ENCODE results near the gene ALG12. TPM values are rescaled to one million over a fixed set of nuclear protein-coding genes. Genes with fewer than 3 reads are reported as not detected.

ALG12 gene
- total RNA-seq, 1 experiment from 2014 or later, result 18.6 TPM

DNA sequence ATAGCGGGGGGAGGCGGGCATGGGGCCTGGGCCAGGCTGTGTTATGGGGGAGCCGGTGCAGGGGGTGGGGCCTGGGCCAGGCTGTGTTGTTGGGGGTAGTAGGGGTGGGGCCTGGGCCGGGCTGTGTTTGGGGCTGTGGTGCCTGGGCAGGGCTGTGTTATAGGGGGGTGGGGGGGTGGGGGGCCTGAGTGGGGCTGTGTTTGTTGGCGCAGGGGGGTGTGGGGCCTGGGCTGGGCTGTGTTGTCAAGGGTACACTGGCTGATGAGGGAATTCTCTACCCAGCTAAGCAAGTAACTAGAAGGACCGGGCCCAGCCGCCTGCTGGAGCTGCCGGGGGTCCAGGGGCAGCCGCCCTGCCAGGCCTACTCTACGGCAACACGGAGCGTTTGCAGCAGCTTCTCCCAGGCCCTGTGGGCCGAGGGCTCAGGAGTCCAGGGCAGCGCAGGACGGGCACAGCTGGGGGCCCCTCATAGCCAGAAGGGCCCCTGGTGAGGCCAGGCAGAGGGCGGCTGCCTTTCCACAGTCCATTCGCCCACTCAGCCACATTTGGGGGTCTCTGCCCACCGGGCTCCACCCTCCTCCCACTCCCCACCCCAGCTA is 32.3 kb upstream of the ALG12 start:
- no TSS peak for BruUV-seq (replicated peaks)
- DNase-seq (ENCODE audit: low spot score), result no peak
- TF ChIP-seq CTCF (conservative IDR thresholded peaks at IDR 0.05; ENCODE audit: low read depth, low read length) (no peak), EZH2 (IDR thresholded peaks at IDR 0.05; ENCODE audit: borderline replicate concordance, low read depth, low read length, poor library complexity, severe bottlenecking) (no peak)
- ChIA-PET POLR2A (ENCODE audit: low non-redundant PET) (no interaction called here), CTCF (no interaction called here)
- Histone ChIP-seq H3K4me3 (ENCODE audit: low read depth, low read length, poor library complexity, severe bottlenecking) (no peak overlapping the region), H3K9me3 (ENCODE audit: low read depth, low read length, poor library complexity, severe bottlenecking) (no peaks in the 10 kb centered on the region), H3K36me3 (ENCODE audit: insufficient read depth, low read length, poor library complexity, severe bottlenecking) (no peaks in the 10 kb centered on the region), H3K4me1 (ENCODE audit: insufficient read depth, low read length, poor library complexity, severe bottlenecking) (peaks cover 22% of the 10 kb centered on the region), H3K27ac (ENCODE audit: low read depth, low read length, poor library complexity, severe bottlenecking) (no peak overlapping the region), H3K27me3 (replicated peaks; ENCODE audit: insufficient read depth, low read depth, low read length, poor library complexity) (no peaks in the 10 kb centered on the region)
- intact Hi-C loops (cut with micrococcal nuclease; ENCODE audit: unreplicated experiment), result no loop called here

DNA sequence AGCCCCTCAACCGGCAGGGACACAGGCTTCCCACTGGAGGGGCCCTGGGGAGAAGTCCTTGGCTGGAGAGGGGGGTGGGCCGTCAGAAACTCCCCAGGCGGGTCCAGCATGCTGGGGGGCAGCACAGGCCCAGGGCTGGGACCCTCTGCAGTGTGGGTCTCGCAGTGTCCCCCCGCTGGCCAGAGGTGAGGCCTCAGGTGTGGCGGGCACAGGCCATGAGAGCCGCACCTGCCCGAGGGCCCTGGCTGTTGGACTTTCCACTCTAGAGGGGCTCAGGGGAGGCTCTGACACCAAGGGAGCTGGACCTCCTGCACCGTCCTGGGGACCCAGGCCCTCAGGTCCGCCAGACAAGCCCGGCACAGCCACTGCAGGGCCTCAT is 31.7 kb upstream of the ALG12 start:
- no peak overlapping the region for H3K27ac ChIP-seq (ENCODE audit: low read depth, low read length, poor library complexity, severe bottlenecking)
- intact Hi-C loops (cut with micrococcal nuclease; ENCODE audit: unreplicated experiment), result no loop called here
- H3K4me3 ChIP-seq (ENCODE audit: low read depth, low read length, poor library complexity, severe bottlenecking), result no peak overlapping the region
- no peaks in the 10 kb centered on the region for H3K27me3 ChIP-seq (replicated peaks; ENCODE audit: insufficient read depth, low read depth, low read length, poor library complexity)
- no TSS peak for BruUV-seq (replicated peaks)
- no peak for DNase-seq (ENCODE audit: low spot score)
- no peaks in the 10 kb centered on the region for H3K36me3 ChIP-seq (ENCODE audit: insufficient read depth, low read length, poor library complexity, severe bottlenecking)
- CTCF ChIA-PET, result no interaction called here
- TF ChIP-seq CTCF (conservative IDR thresholded peaks at IDR 0.05; ENCODE audit: low read depth, low read length) (no peak), EZH2 (IDR thresholded peaks at IDR 0.05; ENCODE audit: borderline replicate concordance, low read depth, low read length, poor library complexity, severe bottlenecking) (no peak)
- POLR2A ChIA-PET (ENCODE audit: low non-redundant PET), result no interaction called here
- H3K4me1 ChIP-seq (ENCODE audit: insufficient read depth, low read length, poor library complexity, severe bottlenecking), result peaks cover 22% of the 10 kb centered on the region
- H3K9me3 ChIP-seq (ENCODE audit: low read depth, low read length, poor library complexity, severe bottlenecking), result no peaks in the 10 kb centered on the region

DNA sequence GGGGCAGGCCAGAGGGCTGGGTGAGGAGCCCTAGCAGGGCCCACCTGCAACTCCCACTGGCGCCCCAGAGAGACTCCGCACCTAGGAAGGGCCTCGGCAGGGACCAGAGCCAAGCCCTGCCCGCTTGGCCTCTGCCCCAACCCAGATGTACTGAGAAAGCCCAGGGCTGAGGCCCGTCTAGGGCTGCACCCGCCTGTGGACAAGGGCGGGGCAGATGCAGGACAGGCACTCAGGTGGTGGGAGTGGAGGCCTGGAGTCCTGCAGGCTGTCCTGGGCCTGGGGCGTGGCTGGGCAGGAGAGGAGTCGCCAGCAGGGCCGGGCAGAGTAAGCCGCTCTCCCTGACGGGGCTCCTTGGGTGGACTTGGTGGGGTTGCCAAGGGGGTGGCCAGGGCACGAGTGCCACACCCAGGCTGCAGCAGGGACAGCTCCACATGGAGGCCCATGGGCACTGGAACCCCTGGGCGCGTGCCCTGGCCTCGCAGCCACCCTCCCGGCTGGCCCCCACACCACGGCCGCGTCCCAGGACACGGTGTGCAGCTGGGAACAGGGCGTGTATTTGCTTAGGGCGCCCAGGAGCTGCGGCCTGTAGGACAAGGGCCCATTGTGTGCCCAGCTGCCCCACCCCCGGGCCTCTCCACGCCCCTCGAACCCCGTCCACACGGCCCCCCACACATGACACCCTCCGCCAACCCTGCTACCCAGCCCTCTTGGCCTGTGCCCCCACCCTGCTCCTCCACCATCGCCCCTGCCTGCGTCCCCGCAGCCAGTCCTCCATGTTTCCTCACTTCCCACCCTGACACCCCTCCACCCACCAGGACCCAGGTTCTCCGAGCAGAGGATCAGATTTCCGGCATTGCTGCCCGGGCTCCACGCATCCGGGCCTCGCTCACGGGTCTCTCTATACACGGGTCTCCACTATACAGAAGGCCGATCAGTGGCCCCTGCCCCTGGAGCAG is 31.0 kb upstream of the ALG12 start:
- H3K4me3 ChIP-seq (ENCODE audit: low read depth, low read length, poor library complexity, severe bottlenecking), result no peak overlapping the region
- no peaks in the 10 kb centered on the region for H3K27me3 ChIP-seq (replicated peaks; ENCODE audit: insufficient read depth, low read depth, low read length, poor library complexity)
- no peak for TF ChIP-seq EZH2 (IDR thresholded peaks at IDR 0.05; ENCODE audit: borderline replicate concordance, low read depth, low read length, poor library complexity, severe bottlenecking)
- TF ChIP-seq CTCF (conservative IDR thresholded peaks at IDR 0.05; ENCODE audit: low read depth, low read length), result no peak
- H3K27ac ChIP-seq (ENCODE audit: low read depth, low read length, poor library complexity, severe bottlenecking), result no peak overlapping the region
- no peak for DNase-seq (ENCODE audit: low spot score)
- CTCF ChIA-PET, result no interaction called here
- POLR2A ChIA-PET (ENCODE audit: low non-redundant PET), result no interaction called here
- BruUV-seq (replicated peaks), result no TSS peak
- no peaks in the 10 kb centered on the region for H3K36me3 ChIP-seq (ENCODE audit: insufficient read depth, low read length, poor library complexity, severe bottlenecking)
- H3K9me3 ChIP-seq (ENCODE audit: low read depth, low read length, poor library complexity, severe bottlenecking), result no peaks in the 10 kb centered on the region
- H3K4me1 ChIP-seq (ENCODE audit: insufficient read depth, low read length, poor library complexity, severe bottlenecking), result peaks cover 22% of the 10 kb centered on the region
- intact Hi-C loops (cut with micrococcal nuclease; ENCODE audit: unreplicated experiment), result no loop called here
